ENCODE data around the gene XIRP1.

XIRP1 gene

GRCh38 chr3:39209329-39209970, 17.1 kb upstream of the XIRP1 start:
- Histone ChIP-seq H3K36me3 (ENCODE audit: control insufficient read depth in 2 of 2, insufficient read depth in 2 of 2, low read length in 2 of 2) (no peaks in the 10 kb centered on the region), H3K9ac (ENCODE audit: low read depth in 1 of 2, low read length in 2 of 2) (no peak overlapping the region), H3K4me1 (ENCODE audit: control insufficient read depth in 2 of 2, insufficient read depth in 2 of 2, low read length in 2 of 2) (peaks cover 0 to 2% of the 10 kb centered on the region in 2 donors), H3K27me3 (ENCODE audit: control insufficient read depth in 2 of 2, insufficient read depth in 2 of 2, low read length in 2 of 2) (no peaks in the 10 kb centered on the region), H3K27ac (ENCODE audit: low read depth in 2 of 2, low read length in 2 of 2) (no peak overlapping the region), H3K4me3 (ENCODE audit: low read length in 2 of 2) (no peak overlapping the region), H3K9me3 (ENCODE audit: control insufficient read depth in 2 of 2, low read length in 2 of 2) (no peaks in the 10 kb centered on the region)

GRCh38 chr3:39208463-39209055, 16.2 kb upstream of the XIRP1 start:
- H3K9ac ChIP-seq (ENCODE audit: low read depth in 1 of 2, low read length in 2 of 2): no peak overlapping the region
- no peaks in the 10 kb centered on the region for H3K9me3 ChIP-seq (ENCODE audit: control insufficient read depth in 2 of 2, low read length in 2 of 2)
- no peaks in the 10 kb centered on the region for H3K36me3 ChIP-seq (ENCODE audit: control insufficient read depth in 2 of 2, insufficient read depth in 2 of 2, low read length in 2 of 2)
- no peak overlapping the region for H3K27ac ChIP-seq (ENCODE audit: low read depth in 2 of 2, low read length in 2 of 2)
- peaks cover 0 to 2% of the 10 kb centered on the region in 2 donors for H3K4me1 ChIP-seq (ENCODE audit: control insufficient read depth in 2 of 2, insufficient read depth in 2 of 2, low read length in 2 of 2)
- H3K27me3 ChIP-seq (ENCODE audit: control insufficient read depth in 2 of 2, insufficient read depth in 2 of 2, low read length in 2 of 2): peaks cover 0 to 3% of the 10 kb centered on the region in 2 donors
- no peak overlapping the region for H3K4me3 ChIP-seq (ENCODE audit: low read length in 2 of 2)

- Histone ChIP-seq H3K27ac (ENCODE audit: low read depth in 2 of 2, low read length in 2 of 2) (no peak overlapping the region), H3K9ac (ENCODE audit: low read depth in 1 of 2, low read length in 2 of 2) (no peak overlapping the region), H3K9me3 (ENCODE audit: control insufficient read depth in 2 of 2, low read length in 2 of 2) (no peaks in the 10 kb centered on the region), H3K36me3 (ENCODE audit: control insufficient read depth in 2 of 2, insufficient read depth in 2 of 2, low read length in 2 of 2) (no peaks in the 10 kb centered on the region), H3K4me1 (ENCODE audit: control insufficient read depth in 2 of 2, insufficient read depth in 2 of 2, low read length in 2 of 2) (peaks cover 0 to 2% of the 10 kb centered on the region in 2 donors), H3K27me3 (ENCODE audit: control insufficient read depth in 2 of 2, insufficient read depth in 2 of 2, low read length in 2 of 2) (peaks cover 0 to 5% of the 10 kb centered on the region in 2 donors), H3K4me3 (ENCODE audit: low read length in 2 of 2) (no peak overlapping the region)
Measured at GRCh38 chr3:39207361-39208186, 15.2 kb upstream of the XIRP1 start.

- no peaks in the 10 kb centered on the region for H3K36me3 ChIP-seq (ENCODE audit: control insufficient read depth in 2 of 2, insufficient read depth in 2 of 2, low read length in 2 of 2)
- no peak overlapping the region for H3K27ac ChIP-seq (ENCODE audit: low read depth in 2 of 2, low read length in 2 of 2)
- H3K9me3 ChIP-seq (ENCODE audit: control insufficient read depth in 2 of 2, low read length in 2 of 2): no peaks in the 10 kb centered on the region
- H3K4me3 ChIP-seq (ENCODE audit: low read length in 2 of 2): no peak overlapping the region
- no peak overlapping the region for H3K9ac ChIP-seq (ENCODE audit: low read depth in 1 of 2, low read length in 2 of 2)
- H3K27me3 ChIP-seq (ENCODE audit: control insufficient read depth in 2 of 2, insufficient read depth in 2 of 2, low read length in 2 of 2): peaks cover 0 to 5% of the 10 kb centered on the region in 2 donors
- H3K4me1 ChIP-seq (ENCODE audit: control insufficient read depth in 2 of 2, insufficient read depth in 2 of 2, low read length in 2 of 2): peaks cover 0 to 2% of the 10 kb centered on the region in 2 donors
Measured at GRCh38 chr3:39205919-39206516, 13.6 kb upstream of the XIRP1 start.

GRCh38 chr3:39205131-39205530, 12.7 kb upstream of the XIRP1 start:
- no peaks in the 10 kb centered on the region for H3K36me3 ChIP-seq (ENCODE audit: control insufficient read depth in 2 of 2, insufficient read depth in 2 of 2, low read length in 2 of 2)
- no peak overlapping the region for H3K27ac ChIP-seq (ENCODE audit: low read depth in 2 of 2, low read length in 2 of 2)
- peaks cover 0 to 2% of the 10 kb centered on the region in 2 donors for H3K4me1 ChIP-seq (ENCODE audit: control insufficient read depth in 2 of 2, insufficient read depth in 2 of 2, low read length in 2 of 2)
- H3K9me3 ChIP-seq (ENCODE audit: control insufficient read depth in 2 of 2, low read length in 2 of 2): no peaks in the 10 kb centered on the region
- no peak overlapping the region for H3K9ac ChIP-seq (ENCODE audit: low read depth in 1 of 2, low read length in 2 of 2)
- H3K4me3 ChIP-seq (ENCODE audit: low read length in 2 of 2): no peak overlapping the region
- H3K27me3 ChIP-seq (ENCODE audit: control insufficient read depth in 2 of 2, insufficient read depth in 2 of 2, low read length in 2 of 2): peaks cover 0 to 5% of the 10 kb centered on the region in 2 donors

GRCh38 chr3:39203860-39204259, 11.5 kb upstream of the XIRP1 start:
- Histone ChIP-seq H3K4me1 (ENCODE audit: control insufficient read depth in 2 of 2, insufficient read depth in 2 of 2, low read length in 2 of 2) (peaks cover 0 to 2% of the 10 kb centered on the region in 2 donors), H3K4me3 (ENCODE audit: low read length in 2 of 2) (no peak overlapping the region), H3K27me3 (ENCODE audit: control insufficient read depth in 2 of 2, insufficient read depth in 2 of 2, low read length in 2 of 2) (peaks cover 2 to 5% of the 10 kb centered on the region in 2 donors), H3K9me3 (ENCODE audit: control insufficient read depth in 2 of 2, low read length in 2 of 2) (no peaks in the 10 kb centered on the region), H3K9ac (ENCODE audit: low read depth in 1 of 2, low read length in 2 of 2) (no peak overlapping the region), H3K27ac (ENCODE audit: low read depth in 2 of 2, low read length in 2 of 2) (no peak overlapping the region), H3K36me3 (ENCODE audit: control insufficient read depth in 2 of 2, insufficient read depth in 2 of 2, low read length in 2 of 2) (no peaks in the 10 kb centered on the region)

- Histone ChIP-seq H3K4me1 (ENCODE audit: control insufficient read depth in 2 of 2, insufficient read depth in 2 of 2, low read length in 2 of 2) (peaks cover 0 to 2% of the 10 kb centered on the region in 2 donors), H3K9me3 (ENCODE audit: control insufficient read depth in 2 of 2, low read length in 2 of 2) (no peaks in the 10 kb centered on the region), H3K9ac (ENCODE audit: low read depth in 1 of 2, low read length in 2 of 2) (no peak overlapping the region), H3K27ac (ENCODE audit: low read depth in 2 of 2, low read length in 2 of 2) (no peak overlapping the region), H3K27me3 (ENCODE audit: control insufficient read depth in 2 of 2, insufficient read depth in 2 of 2, low read length in 2 of 2) (peaks cover 2 to 5% of the 10 kb centered on the region in 2 donors), H3K4me3 (ENCODE audit: low read length in 2 of 2) (no peak overlapping the region), H3K36me3 (ENCODE audit: control insufficient read depth in 2 of 2, insufficient read depth in 2 of 2, low read length in 2 of 2) (no peaks in the 10 kb centered on the region)
Measured at GRCh38 chr3:39203402-39203801, 11.0 kb upstream of the XIRP1 start.

- H3K36me3 ChIP-seq (ENCODE audit: control insufficient read depth in 2 of 2, insufficient read depth in 2 of 2, low read length in 2 of 2): no peaks in the 10 kb centered on the region
- H3K4me3 ChIP-seq (ENCODE audit: low read length in 2 of 2): no peak overlapping the region
- peaks cover 2 to 5% of the 10 kb centered on the region in 2 donors for H3K27me3 ChIP-seq (ENCODE audit: control insufficient read depth in 2 of 2, insufficient read depth in 2 of 2, low read length in 2 of 2)
- H3K4me1 ChIP-seq (ENCODE audit: control insufficient read depth in 2 of 2, insufficient read depth in 2 of 2, low read length in 2 of 2): no peaks in the 10 kb centered on the region
- no peak overlapping the region for H3K9ac ChIP-seq (ENCODE audit: low read depth in 1 of 2, low read length in 2 of 2)
- H3K27ac ChIP-seq (ENCODE audit: low read depth in 2 of 2, low read length in 2 of 2): no peak overlapping the region
- H3K9me3 ChIP-seq (ENCODE audit: control insufficient read depth in 2 of 2, low read length in 2 of 2): no peaks in the 10 kb centered on the region
Measured at GRCh38 chr3:39202094-39202493, 9.7 kb upstream of the XIRP1 start.

GRCh38 chr3:39196671-39197356, 4.4 kb upstream of the XIRP1 start:
- Histone ChIP-seq H3K36me3 (ENCODE audit: control insufficient read depth in 2 of 2, insufficient read depth in 2 of 2, low read length in 2 of 2) (no peaks in the 10 kb centered on the region), H3K4me3 (ENCODE audit: low read length in 2 of 2) (no peak overlapping the region), H3K9me3 (ENCODE audit: control insufficient read depth in 2 of 2, low read length in 2 of 2) (no peaks in the 10 kb centered on the region), H3K4me1 (ENCODE audit: control insufficient read depth in 2 of 2, insufficient read depth in 2 of 2, low read length in 2 of 2) (no peaks in the 10 kb centered on the region), H3K9ac (ENCODE audit: low read depth in 1 of 2, low read length in 2 of 2) (no peak overlapping the region), H3K27ac (ENCODE audit: low read depth in 2 of 2, low read length in 2 of 2) (no peak overlapping the region), H3K27me3 (ENCODE audit: control insufficient read depth in 2 of 2, insufficient read depth in 2 of 2, low read length in 2 of 2) (peaks cover 0 to 2% of the 10 kb centered on the region in 2 donors)
